ENCODE results near the gene DPYSL4. TPM values are rescaled to one million over a fixed set of nuclear protein-coding genes. Genes with fewer than 3 reads are reported as not detected.
A peak's percentile ranks its signal among the peaks of the same experiment; 100 is the strongest.

The DPYSL4 gene
- total RNA-seq = 1 to 10 TPM; 5.2 to 8.5 TPM

GRCh38 chr10:132186488-132187429 lies at the start of gene DPYSL4:
Gene DPYSL4, plus strand, starts transcription at chr10:132186948. Its CDS starts 116 bp downstream, at chr10:132187064.
- POLR2A ChIA-PET = no interaction called here
- H3K36me3 Mint-ChIP-seq = no peaks in the 10 kb centered on the region
- peaks cover 3% of the 10 kb centered on the region for H3K9me3 Mint-ChIP-seq
- H3K27ac Mint-ChIP-seq = no peak within 1 kb of the TSS
- DNase-seq = peak; percentile 55
- H3K4me1 Mint-ChIP-seq = peaks cover 2% of the 10 kb centered on the region
- peaks cover 42% of the 10 kb centered on the region for H3K27me3 Mint-ChIP-seq
- peak within 1 kb of the TSS; percentile 30 for H3K4me3 Mint-ChIP-seq
- ATAC-seq (ENCODE audit: low read depth) = peak; percentile 40

- no peaks in the 10 kb centered on the region for H3K9me3 Mint-ChIP-seq
- no peak for ATAC-seq (ENCODE audit: low read depth)
- POLR2A ChIA-PET = no interaction called here
- no peaks in the 10 kb centered on the region for H3K4me1 Mint-ChIP-seq
- no peaks in the 10 kb centered on the region for H3K36me3 Mint-ChIP-seq
- H3K27me3 Mint-ChIP-seq = peaks cover 2% of the 10 kb centered on the region
- no peak overlapping the region for H3K4me3 Mint-ChIP-seq
- no peak overlapping the region for H3K27ac Mint-ChIP-seq
- DNase-seq = no peak
These were observed 49.4 kb upstream of the DPYSL4 start for GRCh38 chr10:132137111-132138072.

- no peak for DNase-seq
- no peak for ATAC-seq (ENCODE audit: low read depth)
- H3K27me3 Mint-ChIP-seq = peaks cover under 1% of the 10 kb centered on the region
- H3K9me3 Mint-ChIP-seq = no peaks in the 10 kb centered on the region
- no peak overlapping the region for H3K4me3 Mint-ChIP-seq
- H3K4me1 Mint-ChIP-seq = no peaks in the 10 kb centered on the region
- no peak overlapping the region for H3K27ac Mint-ChIP-seq
- POLR2A ChIA-PET = no interaction called here
- no peaks in the 10 kb centered on the region for H3K36me3 Mint-ChIP-seq
These were observed 48.6 kb upstream of the DPYSL4 start for GRCh38 chr10:132138133-132138532.

- H3K27me3 Mint-ChIP-seq = no peaks in the 10 kb centered on the region
- no peak for DNase-seq
These were observed 48.2 kb upstream of the DPYSL4 start for GRCh38 chr10:132138596-132138995.

GRCh38 chr10:132139526-132139925 lies 47.2 kb upstream of the DPYSL4 start:
- peak; percentile 24 for DNase-seq
- no peak overlapping the region for H3K4me3 Mint-ChIP-seq

More at GRCh38 chr10:132138596-132138995, 48.2 kb upstream of the DPYSL4 start:
- Mint-ChIP-seq H3K27ac (no peak overlapping the region), H3K4me1 (no peaks in the 10 kb centered on the region), H3K36me3 (no peaks in the 10 kb centered on the region), H3K9me3 (no peaks in the 10 kb centered on the region), H3K4me3 (no peak overlapping the region)
- no peak for ATAC-seq (ENCODE audit: low read depth)
- POLR2A ChIA-PET = no interaction called here

GRCh38 chr10:132140167-132140925 lies 46.4 kb upstream of the DPYSL4 start:
- no peak overlapping the region for H3K4me3 Mint-ChIP-seq
- no peaks in the 10 kb centered on the region for H3K4me1 Mint-ChIP-seq
- H3K27me3 Mint-ChIP-seq = no peaks in the 10 kb centered on the region
- ATAC-seq (ENCODE audit: low read depth) = no peak
- POLR2A ChIA-PET = no interaction called here
- H3K36me3 Mint-ChIP-seq = no peaks in the 10 kb centered on the region
- no peaks in the 10 kb centered on the region for H3K9me3 Mint-ChIP-seq
- no peak for DNase-seq
- H3K27ac Mint-ChIP-seq = no peak overlapping the region

More at GRCh38 chr10:132139526-132139925, 47.2 kb upstream of the DPYSL4 start:
- no peak for ATAC-seq (ENCODE audit: low read depth)
- Mint-ChIP-seq H3K36me3 (no peaks in the 10 kb centered on the region), H3K27me3 (no peaks in the 10 kb centered on the region), H3K27ac (no peak overlapping the region), H3K4me1 (no peaks in the 10 kb centered on the region), H3K9me3 (no peaks in the 10 kb centered on the region)
- POLR2A ChIA-PET = no interaction called here

GRCh38 chr10:132141076-132141475 lies 45.7 kb upstream of the DPYSL4 start:
- no peaks in the 10 kb centered on the region for H3K4me1 Mint-ChIP-seq
- no peaks in the 10 kb centered on the region for H3K9me3 Mint-ChIP-seq
- no peaks in the 10 kb centered on the region for H3K27me3 Mint-ChIP-seq
- no peaks in the 10 kb centered on the region for H3K36me3 Mint-ChIP-seq
- no peak for DNase-seq
- ATAC-seq (ENCODE audit: low read depth) = no peak
- no peak overlapping the region for H3K27ac Mint-ChIP-seq
- POLR2A ChIA-PET = no interaction called here
- H3K4me3 Mint-ChIP-seq = no peak overlapping the region

- no peak for DNase-seq
- H3K27me3 Mint-ChIP-seq = no peaks in the 10 kb centered on the region
- no peak overlapping the region for H3K27ac Mint-ChIP-seq
- no peaks in the 10 kb centered on the region for H3K9me3 Mint-ChIP-seq
- H3K4me1 Mint-ChIP-seq = no peaks in the 10 kb centered on the region
- no peak for ATAC-seq (ENCODE audit: low read depth)
- H3K36me3 Mint-ChIP-seq = no peaks in the 10 kb centered on the region
- POLR2A ChIA-PET = no interaction called here
- no peak overlapping the region for H3K4me3 Mint-ChIP-seq
These were observed 45.0 kb upstream of the DPYSL4 start for GRCh38 chr10:132141526-132142395.

GRCh38 chr10:132142396-132143161 lies 44.2 kb upstream of the DPYSL4 start:
- no peaks in the 10 kb centered on the region for H3K9me3 Mint-ChIP-seq
- ATAC-seq (ENCODE audit: low read depth) (peak; percentile 71), DNase-seq (peak; percentile 75)
- H3K4me1 Mint-ChIP-seq = no peaks in the 10 kb centered on the region
- no peak overlapping the region for H3K27ac Mint-ChIP-seq
- no peaks in the 10 kb centered on the region for H3K27me3 Mint-ChIP-seq
- no peak overlapping the region for H3K4me3 Mint-ChIP-seq
- POLR2A ChIA-PET = no interaction called here
- no peaks in the 10 kb centered on the region for H3K36me3 Mint-ChIP-seq

- Mint-ChIP-seq H3K27ac (no peak overlapping the region), H3K9me3 (no peaks in the 10 kb centered on the region), H3K36me3 (no peaks in the 10 kb centered on the region), H3K27me3 (no peaks in the 10 kb centered on the region), H3K4me3 (no peak overlapping the region), H3K4me1 (no peaks in the 10 kb centered on the region)
- DNase-seq = no peak
- POLR2A ChIA-PET = no interaction called here
- no peak for ATAC-seq (ENCODE audit: low read depth)
These were observed 43.6 kb upstream of the DPYSL4 start for GRCh38 chr10:132143162-132143561.

GRCh38 chr10:132144086-132144485 lies 42.7 kb upstream of the DPYSL4 start:
- Mint-ChIP-seq H3K4me1 (no peaks in the 10 kb centered on the region), H3K36me3 (no peaks in the 10 kb centered on the region), H3K9me3 (no peaks in the 10 kb centered on the region), H3K27me3 (no peaks in the 10 kb centered on the region), H3K4me3 (no peak overlapping the region), H3K27ac (no peak overlapping the region)
- POLR2A ChIA-PET = no interaction called here
- ATAC-seq (ENCODE audit: low read depth) (no peak), DNase-seq (no peak)

- Mint-ChIP-seq H3K36me3 (no peaks in the 10 kb centered on the region), H3K4me3 (no peak overlapping the region), H3K4me1 (no peaks in the 10 kb centered on the region), H3K27ac (no peak overlapping the region), H3K9me3 (no peaks in the 10 kb centered on the region), H3K27me3 (no peaks in the 10 kb centered on the region)
- POLR2A ChIA-PET = no interaction called here
- ATAC-seq (ENCODE audit: low read depth) (no peak), DNase-seq (no peak)
These were observed 41.7 kb upstream of the DPYSL4 start for GRCh38 chr10:132145002-132145401.
